HG02938 (cell line): ENCODE data around the gene OR13C3.
"Not testable (repeated sequence)": the region's sequence is repeated elsewhere in the genome, so short reads cannot be mapped to it uniquely, and the experiment has no call there.

ENCODE experiments used
- ATAC-seq: cut with Tn5 transposase; IDR thresholded peaks from one replicate; pipeline ENCODE4 v1.9.1; 2021; ENCODE audit warnings: mild to moderate bottlenecking, moderate library complexity; ENCODE audit not compliant: unreplicated experiment

OR13C3 gene

DNA sequence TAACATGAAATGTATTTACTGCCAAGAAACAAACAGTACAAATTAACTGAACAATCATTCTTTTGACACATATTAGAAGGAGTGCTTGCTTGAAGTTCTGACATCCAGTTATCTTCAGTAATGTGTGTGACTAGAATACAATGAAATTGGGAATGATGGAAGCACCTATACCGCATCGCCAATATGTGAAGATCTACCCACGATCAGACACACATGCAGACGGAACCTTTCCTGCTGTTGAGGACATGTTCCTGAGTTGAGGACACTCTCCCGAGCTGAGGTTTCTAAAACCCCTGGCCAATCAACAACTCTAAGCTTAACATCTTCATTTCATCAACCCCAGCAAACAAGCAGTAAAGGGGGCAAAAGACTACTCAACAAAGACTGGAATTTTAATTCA lies at the start of gene OR13C3:
Gene OR13C3, minus strand, starts transcription at position 101 of the 400 bp plus-strand sequence. CDS start 133 bp downstream, outside the sequence.
- ATAC-seq, result no peak

DNA sequence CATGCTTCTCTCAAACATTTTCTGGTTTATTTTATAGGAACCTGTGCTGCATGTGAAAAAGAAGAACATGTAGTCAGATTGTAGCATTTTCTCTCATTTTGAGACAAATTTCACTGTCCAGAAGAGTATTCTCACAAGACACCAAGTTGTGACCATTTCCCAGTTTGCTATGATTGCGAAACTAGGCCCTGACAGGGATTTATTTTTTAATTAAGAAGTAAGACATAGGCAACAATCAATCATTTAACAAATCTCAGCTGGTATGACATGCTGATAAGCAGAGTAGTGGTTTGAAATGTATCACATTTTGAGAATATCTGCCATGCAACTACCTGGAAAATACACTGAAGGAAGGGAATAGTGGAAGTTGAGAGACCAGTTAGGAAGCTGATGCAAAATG lies 43.9 kb upstream of the OR13C3 start:
- ATAC-seq, result no peak

GRCh38 chr9:104577263-104577662 lies 40.6 kb upstream of the OR13C3 start:
- ATAC-seq, result no peak

GRCh38 chr9:104575456-104575855 lies 38.8 kb upstream of the OR13C3 start:
- no peak for ATAC-seq

- no peak for ATAC-seq
Observed at GRCh38 chr9:104572612-104573011, 36.0 kb upstream of the OR13C3 start.

DNA sequence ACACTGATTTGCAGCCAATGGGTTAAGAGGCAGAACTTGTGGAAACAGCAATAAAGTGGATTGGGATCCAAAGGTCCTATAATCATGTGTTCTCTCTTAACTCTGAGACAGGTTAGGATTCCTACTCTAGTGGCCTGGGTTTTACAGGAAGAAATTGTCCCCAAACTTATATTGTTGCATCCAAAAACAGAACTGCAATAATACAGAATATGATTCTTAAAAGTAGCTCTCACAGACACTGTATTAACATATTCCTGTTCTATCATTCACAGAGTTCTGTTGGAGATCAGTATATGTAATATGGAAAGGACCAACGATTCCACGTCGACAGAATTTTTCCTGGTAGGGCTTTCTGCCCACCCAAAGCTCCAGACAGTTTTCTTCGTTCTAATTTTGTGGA lies 32.2 kb upstream of the OR13C3 start, which contains the start of gene OR13C8:
Gene OR13C8, plus strand, starts transcription at position 301 of the 400 bp plus-strand sequence. Its CDS starts 0 bp downstream, at position 301.
- no peak for ATAC-seq

DNA sequence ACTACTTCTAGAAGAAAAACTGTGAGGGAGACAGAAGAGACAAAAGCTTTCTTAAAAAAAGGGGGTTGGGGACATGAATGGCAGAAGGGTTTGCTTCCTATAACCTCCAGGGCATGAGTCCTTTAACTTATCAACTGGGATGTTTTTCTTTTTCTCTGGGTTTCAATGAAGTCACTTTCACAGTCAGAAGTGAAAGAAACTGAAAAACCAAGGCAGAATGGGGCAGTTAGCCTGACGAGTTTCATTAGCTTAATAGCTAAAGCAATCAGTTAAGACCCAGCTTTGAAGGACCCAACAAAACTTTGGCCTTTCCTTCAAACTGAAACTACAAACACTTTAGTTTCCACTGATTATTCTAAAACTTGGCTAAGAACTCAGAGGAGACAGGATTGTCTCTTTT lies 27.7 kb upstream of the OR13C3 start:
- ATAC-seq, result no peak

DNA sequence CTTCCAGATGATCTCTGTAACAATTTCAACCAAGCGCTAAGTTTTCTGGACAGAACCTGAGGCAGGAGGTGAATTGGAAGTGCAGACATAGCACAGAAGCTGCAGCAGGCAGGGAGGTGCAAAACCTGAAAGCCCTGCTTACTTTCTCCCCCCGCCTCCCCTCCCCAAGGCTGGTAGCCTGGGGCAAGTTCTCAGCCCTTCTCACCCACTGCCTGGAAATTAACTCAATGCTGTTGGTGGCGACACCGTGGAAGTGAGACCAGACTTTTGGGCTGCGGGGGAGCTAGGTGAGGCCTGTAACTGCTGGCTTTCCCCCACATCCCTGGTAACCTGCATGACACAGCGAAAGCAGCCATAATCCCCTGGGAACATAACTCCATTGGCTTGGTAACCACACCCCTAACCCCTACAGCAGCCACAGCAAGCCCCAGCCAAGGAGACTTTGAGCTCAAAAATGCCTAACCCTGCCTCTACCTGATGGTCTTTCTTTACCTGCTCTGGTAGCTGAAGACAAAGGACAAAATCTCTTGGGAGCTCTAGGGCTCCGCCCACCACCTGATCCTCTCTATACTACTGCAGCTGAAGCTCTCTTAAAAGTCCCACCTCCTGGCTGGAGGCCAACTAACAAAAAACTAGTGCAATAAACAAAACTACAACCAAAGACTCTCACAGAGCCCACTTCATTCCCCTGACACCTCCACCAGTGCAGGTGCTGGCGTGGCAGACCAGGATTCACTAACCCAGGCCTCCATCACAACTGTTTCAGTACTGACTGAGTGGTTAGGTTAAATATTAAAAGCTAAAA lies 20.4 kb upstream of the OR13C3 start:
- ATAC-seq, result peak; percentile 89

- no peak for ATAC-seq
Observed at GRCh38 chr9:104555521-104555920, 18.9 kb upstream of the OR13C3 start.

- ATAC-seq, result no peak
Observed at GRCh38 chr9:104553261-104553660, 16.6 kb upstream of the OR13C3 start.

DNA sequence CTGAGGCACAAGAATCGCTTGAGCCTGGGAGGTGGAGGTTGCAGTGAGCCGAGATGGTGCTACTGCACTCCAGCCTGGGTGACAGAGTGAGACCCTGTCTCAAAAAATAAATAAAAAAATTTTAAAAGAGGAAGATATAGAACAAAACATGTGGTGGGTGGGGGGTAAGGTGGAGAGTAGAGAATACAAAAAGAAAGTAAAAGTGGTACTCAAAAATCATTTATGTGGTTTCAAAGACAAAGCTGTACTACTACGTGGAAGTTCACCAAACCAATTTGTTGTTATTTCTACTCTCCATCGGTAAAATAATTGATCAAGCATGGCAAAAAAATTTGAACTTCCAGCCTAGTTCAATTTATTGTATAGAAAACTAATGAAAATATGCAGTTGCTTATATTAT lies 8.0 kb upstream of the OR13C3 start:
- no peak for ATAC-seq

DNA sequence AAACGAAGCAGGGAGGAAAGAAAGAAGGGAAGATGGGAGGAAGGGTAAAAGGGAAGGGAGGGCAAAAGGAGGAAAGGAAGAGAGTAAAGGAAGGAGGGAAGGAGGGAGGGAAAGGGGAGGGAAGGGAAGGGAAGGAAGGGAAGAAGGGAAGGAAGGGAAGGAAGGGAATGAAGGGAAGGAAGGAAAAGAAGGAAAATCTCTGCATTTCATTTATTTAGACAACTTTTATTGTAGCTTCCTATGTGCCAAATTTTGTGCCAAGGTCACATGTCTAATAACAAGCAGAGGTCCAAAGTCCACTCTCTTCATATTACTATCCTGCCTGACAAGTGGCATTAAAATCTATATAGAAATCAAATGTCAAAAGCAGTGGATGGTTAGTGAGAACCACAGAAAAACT lies 2.6 kb upstream of the OR13C3 start:
- no peak for ATAC-seq

- ATAC-seq, result no peak
Observed at GRCh38 chr9:104527109-104527508, 9.5 kb downstream of the OR13C3 start, which contains the start of gene OR13C4. Gene OR13C4 (minus strand): TSS chr9:104527209. CDS start chr9:104527209, 0 bp downstream.

- ATAC-seq, result not testable (repeated sequence)
Observed at GRCh38 chr9:104520241-104520640, 16.4 kb downstream of the OR13C3 start.

DNA sequence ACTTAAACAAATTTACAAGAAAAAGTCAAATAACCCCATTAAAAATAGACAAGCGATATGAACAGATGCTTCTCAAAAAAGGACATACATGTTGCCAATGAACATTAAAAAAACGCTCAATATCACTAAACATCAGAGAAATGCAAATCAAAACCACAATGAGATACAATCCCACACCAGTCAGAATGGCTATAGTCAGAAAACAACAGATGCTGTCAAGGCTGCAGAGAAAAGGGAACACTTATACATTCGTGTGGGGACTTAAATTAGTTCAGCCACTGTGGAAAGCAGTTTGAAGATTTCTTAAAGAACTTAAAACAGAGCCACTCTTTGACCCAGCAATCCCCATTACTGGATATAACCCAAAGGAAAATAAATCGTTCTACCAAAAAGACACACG lies 21.8 kb downstream of the OR13C3 start:
- no peak for ATAC-seq

- no peak for ATAC-seq
Observed at GRCh38 chr9:104506565-104506964, 30.1 kb downstream of the OR13C3 start.

GRCh38 chr9:104503963-104504362 lies 32.7 kb downstream of the OR13C3 start, which contains the start of gene OR13F1:
Gene OR13F1 (plus strand): TSS chr9:104504263. CDS start chr9:104504263, 0 bp downstream.
- ATAC-seq, result no peak

DNA sequence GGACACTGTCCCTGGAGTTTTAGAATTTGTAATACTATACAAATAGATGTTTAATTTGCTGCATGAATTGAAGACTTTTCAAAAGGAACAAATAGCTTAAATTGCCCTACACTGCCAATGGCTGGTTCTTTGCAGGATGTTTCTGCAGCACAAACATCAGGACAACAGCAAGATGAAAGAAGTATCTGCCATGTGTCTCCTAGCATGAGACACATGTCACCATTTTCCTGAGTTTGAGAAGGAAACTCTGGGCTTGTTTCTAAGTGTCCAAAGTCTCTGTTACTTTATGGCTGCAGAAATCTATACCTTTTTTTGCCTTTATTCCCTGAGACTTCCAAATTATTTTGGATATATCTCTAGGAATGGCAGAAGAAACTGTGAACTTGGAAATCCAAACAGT lies 33.2 kb downstream of the OR13C3 start:
- no peak for ATAC-seq

GRCh38 chr9:104494808-104495207 lies 41.8 kb downstream of the OR13C3 start:
- ATAC-seq, result no peak
